ENCODE data around the gene RPL34. TPM values are rescaled to one million over a fixed set of nuclear protein-coding genes. Genes with fewer than 3 reads are reported as not detected.

Gene RPL34
- total and polyA plus RNA-seq, 12 donors, result 516 to 4,489 (median 980) TPM

- Histone ChIP-seq H3K4me1 (replicated peaks in 1 of 2) (no peaks in the 10 kb centered on the region), H3K36me3 (replicated peaks in 1 of 2) (peaks cover 0 to 43% of the 10 kb centered on the region in 2 donors), H3K9me3 (replicated peaks in 1 of 3) (no peaks in the 10 kb centered on the region), H3K27me3 (no peaks in the 10 kb centered on the region), H3K4me3 (no peak overlapping the region), H3K27ac (no peak overlapping the region)
- 70 to 75% (median 70%) methylated on average over 3 of the region's 3 CpGs for WGBS, 4 donors
- TF ChIP-seq CTCF (IDR thresholded peaks at IDR 0.05) (no peak), POLR2A (IDR thresholded peaks at IDR 0.05) (no peak)
- intact Hi-C loops (cut with DNase I), result no loop called here
- no peak for DNase-seq
Measured at GRCh38 chr4:108662629-108663028, 42.3 kb downstream of the RPL34 start.

- TF ChIP-seq POLR2A (IDR thresholded peaks at IDR 0.05), result no peak
- TF ChIP-seq CTCF (IDR thresholded peaks at IDR 0.05), result no peak
- no peaks in the 10 kb centered on the region for H3K4me1 ChIP-seq (replicated peaks in 1 of 2)
- WGBS, 4 donors, result 69 to 85% (median 71%) methylated on average over 4 of the region's 4 CpGs
- no peak overlapping the region for H3K27ac ChIP-seq
- H3K36me3 ChIP-seq (replicated peaks in 1 of 2), result no peaks in the 10 kb centered on the region
- DNase-seq, result no peak
- H3K4me3 ChIP-seq, result no peak overlapping the region
- intact Hi-C loops (cut with DNase I), result no loop called here
- no peaks in the 10 kb centered on the region for H3K27me3 ChIP-seq
- no peaks in the 10 kb centered on the region for H3K9me3 ChIP-seq (replicated peaks in 1 of 3)
Measured at GRCh38 chr4:108674356-108674977, 54.1 kb downstream of the RPL34 start.

Small RNA genes lying within 50 kb of the gene (small RNA-seq; reads per million reads assigned to genes)
- gene RNU6-431P, result 0 reads per million in 2 donors

Other genes starting within 250 kb of the RPL34 start
- gene OSTC, start 30.0 kb downstream of the RPL34 start, total RNA-seq, result 100 to 1,000 TPM in 2 of 9 donors, 10 to 100 TPM in 7; 58.8 to 297 (median 76.2) TPM
- gene OSTC, start 30.0 kb downstream of the RPL34 start, polyA plus RNA-seq, result 100 to 1,000 TPM in 1 of 3 donors, 10 to 100 TPM in 2; 50.4 to 216 (median 60.2) TPM
- gene ETNPPL, start 142.5 kb downstream of the RPL34 start, total RNA-seq, result 10 to 100 TPM in 1 of 9 donors, 1 to 10 TPM in 7, under 1 TPM in 1; 0.78 to 12.5 (median 3.2) TPM
- 10 to 100 TPM in 1 of 3 donors, 1 to 10 TPM in 1, under 1 TPM in 1; 0.56 to 41.8 (median 2.1) TPM for gene ETNPPL, start 142.5 kb downstream of the RPL34 start, polyA plus RNA-seq

Measured in adrenal gland (tissue), 12 donors.